ENCODE results near the gene AKNAD1.
"Not testable (repeated sequence)": the region's sequence is repeated elsewhere in the genome, so short reads cannot be mapped to it uniquely, and the experiment has no call there.

Gene AKNAD1

GRCh38 chr1:108792420-108792819 is 64.5 kb downstream of the AKNAD1 start:
- DNase-seq (ENCODE audit: low read depth): no peak
- no peak for TF ChIP-seq CTCF (IDR thresholded peaks at IDR 0.05; ENCODE audit: insufficient read depth, low read depth, low read length, missing control alignments)
- no peak overlapping the region for H3K4me3 ChIP-seq (ENCODE audit: low read depth, low read length)

- no peak for DNase-seq (ENCODE audit: low read depth)
- no peak overlapping the region for H3K4me3 ChIP-seq (ENCODE audit: low read depth, low read length)
- no peak for TF ChIP-seq CTCF (IDR thresholded peaks at IDR 0.05; ENCODE audit: insufficient read depth, low read depth, low read length, missing control alignments)
These were observed 65.1 kb downstream of the AKNAD1 start for GRCh38 chr1:108791790-108792189.

GRCh38 chr1:108785880-108786279 is 71.0 kb downstream of the AKNAD1 start:
- no peak overlapping the region for H3K4me3 ChIP-seq (ENCODE audit: low read depth, low read length)
- no peak for DNase-seq (ENCODE audit: low read depth)
- no peak for TF ChIP-seq CTCF (IDR thresholded peaks at IDR 0.05; ENCODE audit: insufficient read depth, low read depth, low read length, missing control alignments)

GRCh38 chr1:108785264-108785663 is 71.6 kb downstream of the AKNAD1 start:
- DNase-seq (ENCODE audit: low read depth): no peak
- H3K4me3 ChIP-seq (ENCODE audit: low read depth, low read length): no peak overlapping the region
- no peak for TF ChIP-seq CTCF (IDR thresholded peaks at IDR 0.05; ENCODE audit: insufficient read depth, low read depth, low read length, missing control alignments)

- DNase-seq (ENCODE audit: low read depth); H3K4me3 ChIP-seq (ENCODE audit: low read depth, low read length): not testable (repeated sequence)
These were observed 75.3 kb downstream of the AKNAD1 start for GRCh38 chr1:108781575-108781944.

GRCh38 chr1:108780937-108781574 is 75.8 kb downstream of the AKNAD1 start:
- no peak for TF ChIP-seq CTCF (IDR thresholded peaks at IDR 0.05; ENCODE audit: insufficient read depth, low read depth, low read length, missing control alignments)
- no peak overlapping the region for H3K4me3 ChIP-seq (ENCODE audit: low read depth, low read length)
- DNase-seq (ENCODE audit: low read depth): no peak

GRCh38 chr1:108779455-108779854 is 77.4 kb downstream of the AKNAD1 start:
- H3K4me3 ChIP-seq (ENCODE audit: low read depth, low read length): no peak overlapping the region
- no peak for TF ChIP-seq CTCF (IDR thresholded peaks at IDR 0.05; ENCODE audit: insufficient read depth, low read depth, low read length, missing control alignments)
- no peak for DNase-seq (ENCODE audit: low read depth)

Data from GM12865 (cell line).